Parathyroid adenoma (tissue), 2 donors: ENCODE measurements around the gene FNDC1.

Source experiments
- H2AFZ ChIP-seq: fragments of 300-600 bp; sonication (generic); one replicate; pipeline ENCODE4 v1.7.0; 2017; ENCODE audit warnings: antibody characterized with exemption, mild to moderate bottlenecking
- H3K27ac ChIP-seq: fragments of 300-600 bp; sonication (generic); one replicate; pipeline ENCODE4 v1.7.0; 2017
- H3K27me3 ChIP-seq: fragments of 300-600 bp; sonication (generic); one replicate; pipeline ENCODE4 v1.7.0; 2017; ENCODE audit warnings: low read length; ENCODE audit not compliant: control insufficient read depth, insufficient read depth
- H3K36me3 ChIP-seq: fragments of 300-600 bp; sonication (generic); one replicate; pipeline ENCODE4 v1.7.0; 2017; ENCODE audit warnings: low read length; ENCODE audit not compliant: control insufficient read depth, insufficient read depth
- H3K4me1 ChIP-seq: fragments of 300-600 bp; sonication (generic); one replicate; pipeline ENCODE4 v1.7.0; 2017; ENCODE audit warnings: control low read depth
- H3K4me2 ChIP-seq: fragments of 300-600 bp; sonication (generic); one replicate; pipeline ENCODE4 v1.7.0; 2017; ENCODE audit warnings: low read length
- H3K4me3 ChIP-seq: fragments of 300-600 bp; sonication (generic); one replicate; pipeline ENCODE4 v1.7.0; 2017; ENCODE audit warnings: low read depth, low read length
- H3K79me2 ChIP-seq: fragments of 300-600 bp; sonication (generic); one replicate; pipeline ENCODE4 v1.7.0; 2017; ENCODE audit warnings: control low read depth
- H3K9ac ChIP-seq: fragments of 300-600 bp; sonication (generic); one replicate; pipeline ENCODE4 v1.7.0; 2017; ENCODE audit warnings: mild to moderate bottlenecking
- H3K9me3 ChIP-seq: fragments of 300-600 bp; sonication (generic); one replicate; pipeline ENCODE4 v1.7.0; 2017; ENCODE audit warnings: low read length; ENCODE audit not compliant: control insufficient read depth
- CTCF ChIP-seq: fragments of 300-600 bp; sonication (generic); IDR thresholded peaks from one replicate; pipeline ENCODE4 v1.7.0; 2017; ENCODE audit warnings: antibody characterized with exemption, mild to moderate bottlenecking
- donor health status: primary hyperparathyroidism.

Gene FNDC1

GRCh38 chr6:159201336-159201735, 32.1 kb downstream of the FNDC1 start:
- no peak for TF ChIP-seq CTCF
- no peak overlapping the region for H3K4me2 ChIP-seq
- H2AFZ ChIP-seq: no peak overlapping the region
- no peaks in the 10 kb centered on the region for H3K27me3 ChIP-seq
- H3K4me1 ChIP-seq: no peaks in the 10 kb centered on the region
- no peak overlapping the region for H3K9ac ChIP-seq
- H3K4me3 ChIP-seq: no peak overlapping the region
- no peak overlapping the region for H3K27ac ChIP-seq
- H3K9me3 ChIP-seq: no peaks in the 10 kb centered on the region
- H3K36me3 ChIP-seq: no peaks in the 10 kb centered on the region
- no peaks in the 10 kb centered on the region for H3K79me2 ChIP-seq

GRCh38 chr6:159203304-159204005, 34.3 kb downstream of the FNDC1 start:
- TF ChIP-seq CTCF: no peak
- H3K4me1 ChIP-seq: no peaks in the 10 kb centered on the region
- no peak overlapping the region for H3K27ac ChIP-seq
- no peaks in the 10 kb centered on the region for H3K27me3 ChIP-seq
- H3K79me2 ChIP-seq: no peaks in the 10 kb centered on the region
- H3K9me3 ChIP-seq: no peaks in the 10 kb centered on the region
- H3K4me3 ChIP-seq: no peak overlapping the region
- H3K36me3 ChIP-seq: no peaks in the 10 kb centered on the region
- H3K9ac ChIP-seq: no peak overlapping the region
- H2AFZ ChIP-seq: no peak overlapping the region
- no peak overlapping the region for H3K4me2 ChIP-seq

- Histone ChIP-seq H3K79me2 (no peaks in the 10 kb centered on the region), H3K27me3 (no peaks in the 10 kb centered on the region), H3K9me3 (no peaks in the 10 kb centered on the region), H2AFZ (no peak overlapping the region), H3K36me3 (no peaks in the 10 kb centered on the region), H3K27ac (no peak overlapping the region), H3K4me2 (no peak overlapping the region), H3K9ac (no peak overlapping the region), H3K4me3 (no peak overlapping the region), H3K4me1 (no peaks in the 10 kb centered on the region)
- TF ChIP-seq CTCF: no peak
Measured at GRCh38 chr6:159204605-159205004, 35.4 kb downstream of the FNDC1 start.

GRCh38 chr6:159212028-159212427, 42.8 kb downstream of the FNDC1 start:
- Histone ChIP-seq H3K9me3 (no peaks in the 10 kb centered on the region), H3K9ac (no peak overlapping the region), H2AFZ (no peak overlapping the region), H3K79me2 (no peaks in the 10 kb centered on the region), H3K4me1 (no peaks in the 10 kb centered on the region), H3K27ac (no peak overlapping the region), H3K4me3 (no peak overlapping the region), H3K36me3 (no peaks in the 10 kb centered on the region), H3K27me3 (no peaks in the 10 kb centered on the region), H3K4me2 (no peak overlapping the region)
- no peak for TF ChIP-seq CTCF
